Activated CD4-positive, alpha-beta T cell treated with anti-CD3 and anti-CD28 coated beads, Interleukin-2, amount 10 ng/mL, durations not matched to agents 24 days and 14 days (primary cell): ENCODE data around the gene ZNF689. TPM values are rescaled to one million over a fixed set of nuclear protein-coding genes. Genes with fewer than 3 reads are reported as not detected.
"Not testable (repeated sequence)": the region's sequence is repeated elsewhere in the genome, so short reads cannot be mapped to it uniquely, and the experiment has no call there.

Source experiments
- DNase-seq: peaks from one replicate; pipeline ENCODE4 v3.0.0; 2022
- H3K27ac Mint-ChIP-seq: one replicate; pipeline ENCODE4 v1.8.0; 2022; ENCODE audit warnings: mild to moderate bottlenecking, mixed read lengths
- H3K27me3 Mint-ChIP-seq: one replicate; pipeline ENCODE4 v1.8.0; 2022; ENCODE audit warnings: mixed read lengths
- H3K36me3 Mint-ChIP-seq: one replicate; pipeline ENCODE4 v1.8.0; 2022; ENCODE audit warnings: low read depth, mild to moderate bottlenecking, mixed read lengths
- H3K4me1 Mint-ChIP-seq: one replicate; pipeline ENCODE4 v1.8.0; 2021; ENCODE audit warnings: mixed read lengths
- H3K4me3 Mint-ChIP-seq: one replicate; pipeline ENCODE4 v1.8.0; 2022; ENCODE audit warnings: mild to moderate bottlenecking, moderate library complexity, mixed read lengths
- H3K9me3 Mint-ChIP-seq: one replicate; pipeline ENCODE4 v1.8.0; 2021; ENCODE audit warnings: mixed read lengths
- intact Hi-C: fragments of 100-400 bp; cut with micrococcal nuclease; formaldehyde crosslinking; loops from one replicate; pipeline ENCODE4 v1.15.1; 2023
- total RNA-seq: library from RNA; stranded (reverse); gene quantifications from 2 replicates; pipeline ENCODE4 v1.2.3, GENCODE V29; 2022

ZNF689 gene
- total RNA-seq, 1 donor from 2014 or later = 14.0 TPM

DNA sequence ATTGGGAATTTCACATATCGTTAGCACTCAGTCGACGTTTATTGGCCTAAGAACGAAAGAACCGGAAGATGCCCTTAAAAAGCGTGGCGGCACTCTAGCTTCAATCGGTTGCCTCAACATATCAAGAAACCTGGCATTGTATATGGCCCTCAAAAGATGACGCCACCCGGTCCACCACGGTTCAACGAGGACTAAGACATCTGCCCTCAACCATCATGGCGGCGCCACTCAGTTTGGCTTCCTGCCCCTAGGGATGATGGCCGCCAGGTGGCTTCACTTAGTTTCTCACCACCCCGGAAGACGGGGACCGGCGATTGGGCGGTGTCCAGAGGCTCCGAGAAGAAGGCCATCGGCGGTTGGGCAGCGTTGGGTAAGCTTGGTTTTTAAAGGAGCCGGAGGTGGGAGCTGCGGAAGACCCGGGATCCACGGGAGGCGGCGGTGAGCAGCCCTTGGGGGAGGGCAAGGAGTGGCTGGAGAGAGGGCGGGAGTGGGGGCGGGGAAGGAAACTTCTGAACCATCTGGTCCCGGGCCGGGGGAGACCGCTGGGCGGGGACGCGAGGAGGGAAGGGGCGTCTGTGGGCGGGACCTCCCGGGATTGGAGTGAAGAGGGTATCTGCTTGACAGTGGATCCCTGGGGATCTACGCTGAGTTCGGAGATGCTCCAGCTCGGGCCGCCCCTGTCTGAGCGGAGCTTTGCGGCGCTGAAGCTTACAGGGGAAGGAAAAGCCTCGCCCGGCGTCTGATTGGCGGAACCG is 40.4 kb upstream of the ZNF689 start, which contains the start of gene PRR14:
PRR14 (plus strand) TSS at position 592 of the 755 bp plus-strand sequence. CDS start 686 bp downstream, outside the sequence.
- peak within 1 kb of the TSS; percentile 95 for H3K4me3 Mint-ChIP-seq
- H3K9me3 Mint-ChIP-seq = no peaks in the 10 kb centered on the region
- intact Hi-C loops = loop anchor here (1.0 to 10.0 kb wide), 11 partner anchors 8 to 1224 kb away; partner anchors contain the start of genes FBRS, FBXL19, HIRIP3 and INO80E
- peaks cover 28% of the 10 kb centered on the region for H3K4me1 Mint-ChIP-seq
- peaks cover 2% of the 10 kb centered on the region for H3K27me3 Mint-ChIP-seq
- H3K36me3 Mint-ChIP-seq = peaks cover 28% of the 10 kb centered on the region
- DNase-seq = peak; percentile 99
- H3K27ac Mint-ChIP-seq = peak within 1 kb of the TSS; percentile 92

DNA sequence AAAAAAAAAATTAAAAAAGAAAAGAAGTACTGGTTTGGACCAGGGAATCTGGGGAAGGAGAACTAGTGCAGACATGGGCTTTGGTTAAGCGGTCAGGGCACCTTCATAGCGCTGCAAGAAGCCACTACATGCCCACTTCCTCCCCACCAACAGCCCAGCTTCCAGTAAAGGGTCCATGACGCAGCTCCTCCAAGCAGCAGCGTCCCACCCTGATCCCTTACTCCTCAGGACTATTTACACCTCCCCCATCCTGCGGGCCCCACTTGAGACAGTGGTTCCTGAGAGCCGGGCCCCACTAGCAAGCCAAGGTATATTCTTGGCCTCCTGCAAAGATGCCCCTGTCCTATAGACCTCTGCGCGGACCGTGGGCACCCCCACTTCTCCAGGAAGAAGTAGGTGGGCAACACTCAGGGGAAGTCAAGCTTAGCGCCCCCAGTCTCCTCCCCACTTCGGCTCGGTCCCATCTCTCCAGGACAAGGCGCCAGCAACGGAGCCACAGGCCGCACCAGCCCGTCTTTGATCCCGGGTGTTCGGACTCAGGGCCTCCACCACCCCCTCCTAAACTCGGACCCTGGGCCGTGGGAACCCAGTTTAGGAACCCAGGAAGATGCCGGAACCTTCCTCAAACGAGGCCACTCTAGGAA is 39.7 kb upstream of the ZNF689 start:
- H3K27ac Mint-ChIP-seq = peak overlapping the region; percentile 92
- peak; percentile 80 for DNase-seq
- intact Hi-C loops = loop anchor here (1.0 to 10.0 kb wide), 11 partner anchors 8 to 1225 kb away; partner anchors contain the start of genes FBRS, FBXL19, HIRIP3 and INO80E

DNA sequence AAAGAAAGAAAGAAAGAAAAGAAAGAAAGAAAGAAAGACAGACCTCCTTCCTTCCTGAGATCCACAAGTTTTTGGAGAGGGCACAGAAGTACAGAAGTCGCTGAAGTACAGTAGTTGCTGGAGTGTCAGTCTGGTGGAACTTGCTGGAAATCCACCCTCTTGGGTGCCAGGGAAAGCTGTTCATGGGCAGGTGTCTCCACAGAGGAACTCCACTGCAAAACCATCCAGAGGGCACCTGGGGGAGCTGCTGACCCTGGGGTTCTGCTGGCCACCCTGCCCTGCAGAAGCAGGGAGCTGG is 37.0 kb upstream of the ZNF689 start:
- DNase-seq = no peak
- peaks cover 14% of the 10 kb centered on the region for H3K4me1 Mint-ChIP-seq
- H3K9me3 Mint-ChIP-seq = no peaks in the 10 kb centered on the region
- intact Hi-C loops = no loop called here
- H3K27ac Mint-ChIP-seq = no peak overlapping the region
- peaks cover 2% of the 10 kb centered on the region for H3K27me3 Mint-ChIP-seq
- H3K36me3 Mint-ChIP-seq = peaks cover 4% of the 10 kb centered on the region
- no peak overlapping the region for H3K4me3 Mint-ChIP-seq

More for the DNA sequence above, 39.7 kb upstream of the ZNF689 start:
- peaks cover 2% of the 10 kb centered on the region for H3K27me3 Mint-ChIP-seq
- H3K4me1 Mint-ChIP-seq = peaks cover 26% of the 10 kb centered on the region
- H3K36me3 Mint-ChIP-seq = peaks cover 23% of the 10 kb centered on the region
- no peaks in the 10 kb centered on the region for H3K9me3 Mint-ChIP-seq
- peak overlapping the region; percentile 95 for H3K4me3 Mint-ChIP-seq

DNA sequence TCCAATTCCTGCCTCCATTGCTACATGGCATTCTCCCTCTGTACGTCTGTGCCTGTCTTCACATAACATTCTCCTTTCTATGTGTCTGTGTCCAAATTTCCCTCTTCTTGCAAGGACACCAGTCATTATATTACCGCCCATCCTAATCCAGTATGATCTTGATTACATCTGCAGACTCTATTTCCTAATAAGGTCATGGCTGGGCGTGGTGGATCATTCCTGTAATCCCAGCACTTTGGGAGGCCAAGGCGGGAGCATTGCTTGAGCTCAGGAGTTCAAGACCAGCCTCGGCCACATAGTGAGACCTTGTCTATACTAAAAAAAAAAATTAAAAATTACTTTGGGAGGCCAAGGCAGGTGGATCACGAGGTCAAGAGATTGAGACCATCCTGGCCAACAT is 35.5 kb upstream of the ZNF689 start:
- H3K4me1 Mint-ChIP-seq = peaks cover 8% of the 10 kb centered on the region
- H3K4me3 Mint-ChIP-seq = no peak overlapping the region
- H3K9me3 Mint-ChIP-seq = no peaks in the 10 kb centered on the region
- DNase-seq = no peak
- peaks cover 2% of the 10 kb centered on the region for H3K27me3 Mint-ChIP-seq
- no peaks in the 10 kb centered on the region for H3K36me3 Mint-ChIP-seq
- intact Hi-C loops = no loop called here
- no peak overlapping the region for H3K27ac Mint-ChIP-seq

GRCh38 chr16:30644334-30644830 is 34.2 kb upstream of the ZNF689 start:
- DNase-seq = no peak
- intact Hi-C loops = no loop called here
- H3K27ac Mint-ChIP-seq = no peak overlapping the region
- no peaks in the 10 kb centered on the region for H3K9me3 Mint-ChIP-seq
- peaks cover 2% of the 10 kb centered on the region for H3K27me3 Mint-ChIP-seq
- H3K4me1 Mint-ChIP-seq = no peaks in the 10 kb centered on the region
- no peaks in the 10 kb centered on the region for H3K36me3 Mint-ChIP-seq
- no peak overlapping the region for H3K4me3 Mint-ChIP-seq

DNA sequence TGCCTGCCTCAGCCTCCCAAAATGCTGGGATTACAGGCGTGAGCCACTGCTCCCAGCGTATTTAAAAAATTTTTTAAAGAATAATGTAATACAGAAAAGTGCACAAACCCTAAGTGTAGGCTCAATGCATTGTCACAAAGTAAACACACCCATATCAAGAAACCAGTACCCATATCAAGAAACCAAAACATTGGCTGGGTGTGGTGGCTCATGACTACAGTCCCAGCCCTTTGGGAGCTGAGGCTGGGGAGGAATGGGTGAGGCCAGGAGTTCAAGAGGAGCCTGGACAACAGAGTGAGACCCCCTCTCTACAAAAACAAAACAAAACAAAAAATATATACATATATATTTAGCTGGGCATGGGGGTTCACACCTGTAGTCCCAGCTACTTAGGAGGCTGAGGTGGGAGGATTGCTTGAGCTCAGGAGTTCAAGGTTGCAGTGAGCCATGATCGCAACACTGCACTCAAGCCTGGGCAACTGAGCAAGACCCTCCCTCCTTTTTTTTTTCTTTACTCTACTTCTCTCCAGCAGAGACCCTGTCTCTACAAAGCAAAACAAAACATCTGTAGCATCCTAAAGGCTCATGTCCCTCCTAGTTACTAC is 31.3 kb upstream of the ZNF689 start:
- Mint-ChIP-seq H3K4me3 (no peak overlapping the region), H3K9me3 (no peaks in the 10 kb centered on the region), H3K27ac (no peak overlapping the region), H3K4me1 (no peaks in the 10 kb centered on the region), H3K27me3 (peaks cover 2% of the 10 kb centered on the region), H3K36me3 (peaks cover under 1% of the 10 kb centered on the region)
- DNase-seq = no peak
- intact Hi-C loops = no loop called here

- peak overlapping the region; percentile 60 for H3K27ac Mint-ChIP-seq
- H3K36me3 Mint-ChIP-seq = peaks cover 6% of the 10 kb centered on the region
- H3K4me3 Mint-ChIP-seq = no peak overlapping the region
- H3K4me1 Mint-ChIP-seq = peaks cover 18% of the 10 kb centered on the region
- intact Hi-C loops = loop anchor here (5.0 kb wide), 1 partner anchor 41 kb away; no protein-coding TSS in a partner anchor
- DNase-seq = peak; percentile 79
- H3K9me3 Mint-ChIP-seq = no peaks in the 10 kb centered on the region
- peaks cover 2% of the 10 kb centered on the region for H3K27me3 Mint-ChIP-seq
Observed at GRCh38 chr16:30637944-30638343, 27.8 kb upstream of the ZNF689 start.

- H3K27me3 Mint-ChIP-seq, H3K4me3 Mint-ChIP-seq, H3K27ac Mint-ChIP-seq, H3K9me3 Mint-ChIP-seq, H3K36me3 Mint-ChIP-seq, DNase-seq: not testable (repeated sequence)
- intact Hi-C loops = loop anchor here (5.0 kb wide), 1 partner anchor 40 kb away; no protein-coding TSS in a partner anchor
- H3K4me1 Mint-ChIP-seq = peaks cover 18% of the 10 kb centered on the region
Observed at GRCh38 chr16:30637139-30637538, 26.9 kb upstream of the ZNF689 start.

GRCh38 chr16:30636599-30636998 is 26.4 kb upstream of the ZNF689 start:
- Mint-ChIP-seq H3K4me1 (peaks cover 18% of the 10 kb centered on the region), H3K27me3 (peaks cover 2% of the 10 kb centered on the region), H3K9me3 (no peaks in the 10 kb centered on the region), H3K27ac (no peak overlapping the region), H3K36me3 (peaks cover 6% of the 10 kb centered on the region), H3K4me3 (no peak overlapping the region)
- DNase-seq = no peak
- intact Hi-C loops = loop anchor here (5.0 kb wide), 1 partner anchor 39 kb away; no protein-coding TSS in a partner anchor

- Mint-ChIP-seq H3K4me1 (peaks cover 24% of the 10 kb centered on the region), H3K27me3 (peaks cover 2% of the 10 kb centered on the region), H3K27ac (peak overlapping the region; percentile 98), H3K9me3 (no peaks in the 10 kb centered on the region), H3K4me3 (peak overlapping the region; percentile 95), H3K36me3 (peaks cover 6% of the 10 kb centered on the region)
- no peak for DNase-seq
- intact Hi-C loops = no loop called here
Observed at GRCh38 chr16:30633526-30633925, 23.3 kb upstream of the ZNF689 start.

DNA sequence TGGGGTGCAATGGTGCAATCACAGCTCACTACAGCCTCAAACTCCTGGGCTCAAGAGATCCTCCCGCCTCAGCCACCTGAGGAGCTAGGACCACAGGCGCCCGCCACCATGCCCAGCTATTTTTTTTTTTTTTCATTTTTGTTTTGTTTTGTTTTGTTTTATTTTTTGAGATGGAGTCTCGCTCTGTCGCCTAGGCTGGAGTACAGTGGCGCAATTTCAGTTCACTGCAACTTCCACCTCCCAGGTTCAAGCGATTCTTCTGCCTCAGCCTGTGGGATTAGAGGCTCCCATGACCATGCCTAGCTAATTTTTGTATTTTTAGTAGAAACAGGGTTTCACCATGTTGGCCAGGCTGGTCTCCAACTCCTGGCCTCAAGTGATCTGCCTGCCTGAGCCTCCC is 22.3 kb upstream of the ZNF689 start:
- not testable (repeated sequence) for H3K9me3 Mint-ChIP-seq

GRCh38 chr16:30628628-30629540 is 18.7 kb upstream of the ZNF689 start:
- H3K9me3 Mint-ChIP-seq = no peaks in the 10 kb centered on the region

More for the DNA sequence above, 22.3 kb upstream of the ZNF689 start:
- H3K27me3 Mint-ChIP-seq, DNase-seq, H3K27ac Mint-ChIP-seq, H3K4me3 Mint-ChIP-seq, intact Hi-C loops, H3K36me3 Mint-ChIP-seq: not testable (repeated sequence)
- H3K4me1 Mint-ChIP-seq = peaks cover 27% of the 10 kb centered on the region

GRCh38 chr16:30626236-30626635 is 16.0 kb upstream of the ZNF689 start:
- intact Hi-C loops = no loop called here
- no peaks in the 10 kb centered on the region for H3K36me3 Mint-ChIP-seq

More at GRCh38 chr16:30628628-30629540, 18.7 kb upstream of the ZNF689 start:
- peak; percentile 96 for DNase-seq
- H3K27ac Mint-ChIP-seq = peak overlapping the region; percentile 84
- no peaks in the 10 kb centered on the region for H3K36me3 Mint-ChIP-seq
- peaks cover 9% of the 10 kb centered on the region for H3K4me1 Mint-ChIP-seq
- H3K4me3 Mint-ChIP-seq = peak overlapping the region; percentile 69
- H3K27me3 Mint-ChIP-seq = no peaks in the 10 kb centered on the region
- intact Hi-C loops = loop anchor here (1.0 kb wide), 1 partner anchor 199 kb away; the partner anchor contains the start of gene DCTPP1

More at GRCh38 chr16:30626236-30626635, 16.0 kb upstream of the ZNF689 start:
- no peak for DNase-seq
- H3K4me3 Mint-ChIP-seq = no peak overlapping the region
- H3K27ac Mint-ChIP-seq = no peak overlapping the region
- no peaks in the 10 kb centered on the region for H3K9me3 Mint-ChIP-seq
- H3K4me1 Mint-ChIP-seq = peaks cover 9% of the 10 kb centered on the region
- peaks cover 10% of the 10 kb centered on the region for H3K27me3 Mint-ChIP-seq
